Neural cell (in vitro differentiated cells): ENCODE measurements around the gene TRMT10C. TPM values are rescaled to one million over a fixed set of nuclear protein-coding genes. Genes with fewer than 3 reads are reported as not detected.

Source experiments
- H2AFZ ChIP-seq: fragments of 200-600, 300-800 bp; sonication (generic), shearing (Covaris generic); 2 replicates; pipeline ENCODE4 v1.6.0; 2014; ENCODE audit warnings: low read depth, mild to moderate bottlenecking, antibody characterized with exemption, low read length, moderate library complexity
- H3F3A ChIP-seq: fragments of 200-600 bp; shearing (Covaris generic); 2 replicates; pipeline ENCODE4 v1.6.1; 2016; ENCODE audit warnings: mild to moderate bottlenecking, moderate library complexity, mixed read lengths, antibody characterized with exemption, low read length; ENCODE audit not compliant: insufficient read depth, poor library complexity, severe bottlenecking
- H3K27ac ChIP-seq: fragments of 200-600, 300-800 bp; sonication (generic), shearing (Covaris generic); 2 replicates; pipeline ENCODE4 v1.5.1; 2014; ENCODE audit warnings: mild to moderate bottlenecking, low read length, moderate library complexity
- H3K27me3 ChIP-seq: fragments of 300-800, 200-600 bp; sonication (generic), shearing (Covaris generic); 2 replicates; pipeline ENCODE4 v1.6.0; 2014; ENCODE audit warnings: mild to moderate bottlenecking, low read depth, low read length, moderate library complexity; ENCODE audit not compliant: insufficient read depth
- H3K36me3 ChIP-seq: fragments of 300-800, 200-600 bp; sonication (generic), shearing (Covaris generic); 2 replicates; pipeline ENCODE4 v1.5.1; 2014; ENCODE audit warnings: mild to moderate bottlenecking, antibody characterized with exemption, low read length, moderate library complexity; ENCODE audit not compliant: insufficient read depth
- H3K4me2 ChIP-seq: fragments of 300-800, 200-600 bp; sonication (generic), shearing (Covaris generic); 2 replicates; pipeline ENCODE4 v1.6.0; 2014; ENCODE audit warnings: mild to moderate bottlenecking, low read length
- H3K4me3 ChIP-seq: fragments of 300-800, 200-600 bp; sonication (generic), shearing (Covaris generic); 2 replicates; pipeline ENCODE4 v1.5.1; 2014; ENCODE audit warnings: mild to moderate bottlenecking, low read length, moderate library complexity
- H3K79me2 ChIP-seq: fragments of 200-600 bp; shearing (Covaris generic); replicated peaks from 2 replicates; pipeline ENCODE4 v1.6.0; 2014; ENCODE audit warnings: mild to moderate bottlenecking, low read length, moderate library complexity; ENCODE audit not compliant: insufficient read depth
- H3K9ac ChIP-seq: fragments of 300-800, 200-600 bp; sonication (generic), shearing (Covaris generic); 2 replicates; pipeline ENCODE4 v1.6.1; 2016; ENCODE audit warnings: mild to moderate bottlenecking, low read length, mixed read lengths
- H3K9me2 ChIP-seq: fragments of 200-600 bp; shearing (Covaris generic); 2 replicates; pipeline ENCODE4 v1.6.1; 2016; ENCODE audit warnings: mild to moderate bottlenecking, low read length, mixed read lengths; ENCODE audit not compliant: insufficient read depth
- H3K9me3 ChIP-seq: fragments of 200-600, 300-800 bp; sonication (generic), shearing (Covaris generic); 2 replicates; pipeline ENCODE4 v1.6.1; 2016; ENCODE audit warnings: mild to moderate bottlenecking, mixed run types, low read length, moderate library complexity, mixed read lengths
- H4K20me1 ChIP-seq: fragments of 200-600 bp; shearing (Covaris generic); 2 replicates; pipeline ENCODE4 v1.6.1; 2016; ENCODE audit warnings: mild to moderate bottlenecking, mixed run types; ENCODE audit not compliant: insufficient read depth
- CTCF ChIP-seq: fragments of 450-650 bp; IDR thresholded peaks from 2 replicates; pipeline ENCODE4 v1.5.1; 2014; ENCODE audit warnings: antibody characterized with exemption, mild to moderate bottlenecking, moderate library complexity; ENCODE audit not compliant: poor library complexity, severe bottlenecking
- EP300 ChIP-seq: fragments of 450-650 bp; conservative IDR thresholded peaks from 2 replicates; pipeline ENCODE4 v1.6.1; 2014; ENCODE audit warnings: antibody characterized with exemption, mild to moderate bottlenecking, moderate library complexity; ENCODE audit not compliant: poor library complexity, severe bottlenecking
- EZH2 ChIP-seq: fragments of 200-600, 300-800 bp; shearing (Covaris generic), sonication (generic); IDR thresholded peaks from 2 replicates; pipeline ENCODE4 v1.6.1; 2014; ENCODE audit warnings: antibody characterized with exemption, low read length, borderline replicate concordance, mild to moderate bottlenecking; ENCODE audit not compliant: insufficient read depth, poor library complexity, severe bottlenecking
- MXI1 ChIP-seq: fragments of 450-650 bp; conservative IDR thresholded peaks from 2 replicates; pipeline ENCODE4 v1.6.1; 2014; ENCODE audit warnings: antibody characterized with exemption, mild to moderate bottlenecking; ENCODE audit not compliant: poor library complexity, severe bottlenecking
- POLR2AphosphoS5 ChIP-seq: IDR thresholded peaks from 2 replicates; pipeline ENCODE4 v1.6.1; 2012
- RAD21 ChIP-seq: fragments of 450-650 bp; conservative IDR thresholded peaks from 2 replicates; pipeline ENCODE4 v1.6.1; 2014; ENCODE audit warnings: antibody characterized with exemption, mild to moderate bottlenecking, moderate library complexity
- REST ChIP-seq: IDR thresholded peaks from 2 replicates; pipeline ENCODE4 v1.6.1; 2012; ENCODE audit warnings: borderline replicate concordance
- SMC3 ChIP-seq: fragments of 450-650 bp; conservative IDR thresholded peaks from 2 replicates; pipeline ENCODE4 v1.6.1; 2014; ENCODE audit warnings: antibody characterized with exemption, mild to moderate bottlenecking, moderate library complexity; ENCODE audit not compliant: poor library complexity
- TAF1 ChIP-seq: IDR thresholded peaks from 2 replicates; pipeline ENCODE4 v1.6.1; 2012; ENCODE audit warnings: low read depth
- polyA plus RNA-seq: library from polyadenylated mRNA; depleted of rRNA; stranded (reverse); fragments of >200 nt; gene quantifications from 2 replicates; pipeline ENCODE4 v1.2.3, GENCODE V29; 2014

Gene TRMT10C
- polyA plus RNA-seq, 1 donor from 2014 or later: 44.5 TPM

GRCh38 chr3:101591071-101591470, 29.4 kb downstream of the TRMT10C start:
- H4K20me1 ChIP-seq: no peaks in the 10 kb centered on the region
- H3K9me2 ChIP-seq: no peaks in the 10 kb centered on the region
- H3K4me2 ChIP-seq: no peak overlapping the region
- H3K36me3 ChIP-seq: no peaks in the 10 kb centered on the region
- no peak overlapping the region for H3K4me3 ChIP-seq
- H3K79me2 ChIP-seq: no peaks in the 10 kb centered on the region
- H3K9me3 ChIP-seq: no peaks in the 10 kb centered on the region
- TF ChIP-seq EP300 (no peak), MXI1 (no peak), REST (no peak), TAF1 (no peak), POLR2AphosphoS5 (no peak), EZH2 (no peak), CTCF (no peak), RAD21 (no peak), SMC3 (no peak)
- H3K9ac ChIP-seq: no peak overlapping the region
- H3K27me3 ChIP-seq: no peaks in the 10 kb centered on the region
- no peaks in the 10 kb centered on the region for H3F3A ChIP-seq
- no peak overlapping the region for H2AFZ ChIP-seq
- no peak overlapping the region for H3K27ac ChIP-seq

- H3K79me2 ChIP-seq: no peaks in the 10 kb centered on the region
- H3K36me3 ChIP-seq: no peaks in the 10 kb centered on the region
- H3F3A ChIP-seq: no peaks in the 10 kb centered on the region
- TF ChIP-seq RAD21 (no peak), SMC3 (no peak), EZH2 (no peak), TAF1 (no peak), MXI1 (no peak), POLR2AphosphoS5 (no peak), CTCF (no peak), EP300 (no peak), REST (no peak)
- no peaks in the 10 kb centered on the region for H3K27me3 ChIP-seq
- H3K4me2 ChIP-seq: no peak overlapping the region
- no peaks in the 10 kb centered on the region for H4K20me1 ChIP-seq
- no peak overlapping the region for H2AFZ ChIP-seq
- no peak overlapping the region for H3K9ac ChIP-seq
- H3K9me2 ChIP-seq: no peaks in the 10 kb centered on the region
- H3K4me3 ChIP-seq: no peak overlapping the region
- H3K9me3 ChIP-seq: no peaks in the 10 kb centered on the region
- no peak overlapping the region for H3K27ac ChIP-seq
These were observed 41.1 kb downstream of the TRMT10C start for GRCh38 chr3:101602731-101603130.
